Peyer's patch (tissue), 4 donors: ENCODE measurements around the gene SYPL2. TPM values are rescaled to one million over a fixed set of nuclear protein-coding genes. Genes with fewer than 3 reads are reported as not detected.

Source experiments
- DNase-seq, 3 donors: peaks; one replicate each; pipeline ENCODE4 v3.0.0-alpha.2; 2017 to 2019
- H3K27ac ChIP-seq, 4 donors: fragments of 200-600 bp; sonication (generic); one replicate each; pipeline ENCODE4 v1.5.1; 2016 to 2019
- H3K27me3 ChIP-seq, 2 donors: fragments of 200-600 bp; sonication (generic); one replicate each; pipeline ENCODE4 v1.5.1; 2019
- H3K36me3 ChIP-seq, 3 donors: fragments of 200-600 bp; sonication (generic); one replicate each; pipeline ENCODE4 v1.5.1; 2016 to 2019
- H3K4me1 ChIP-seq, 4 donors: fragments of 200-600 bp; sonication (generic); one replicate each; pipeline ENCODE4 v1.5.1; 2016 to 2019
- H3K4me3 ChIP-seq, 4 donors: fragments of 200-600 bp; sonication (generic); 1 replicate in 3 of 4; 2 replicates in 1 of 4; pipeline ENCODE4 v1.5.1; 2016 to 2019; ENCODE audit warnings: mild to moderate bottlenecking in 1 of 4
- H3K9me3 ChIP-seq, 4 donors: fragments of 200-600 bp; sonication (generic); one replicate each; pipeline ENCODE4 v1.5.1; 2016 to 2019; ENCODE audit warnings: mild to moderate bottlenecking in 1 of 4
- CTCF ChIP-seq, 6 experiments: fragments of 450-650 bp in 4 of 6; fragments of 200-600 bp in 2 of 6; sonication (generic) in 1 of 6; IDR thresholded peaks; one replicate each; pipeline ENCODE4 v1.5.1; 2017 to 2019; ENCODE audit warnings: antibody characterized with exemption in 6 of 6, mild to moderate bottlenecking in 3 of 6, moderate library complexity in 1 of 6
- POLR2A ChIP-seq, 2 donors: fragments of 450-650 bp; IDR thresholded peaks; one replicate each; pipeline ENCODE4 v1.5.1; 2017; ENCODE audit warnings: antibody characterized with exemption in 2 of 2, mild to moderate bottlenecking in 2 of 2, moderate library complexity in 2 of 2
- total RNA-seq, 4 donors: library from RNA; depleted of rRNA; stranded (reverse); fragments of >200 nt; gene quantifications; one replicate each; pipeline ENCODE4 v1.1.0, GENCODE V29; 2016

The SYPL2 gene
- total RNA-seq, 4 donors from 2014 or later: 0.67 TPM; not detected in 3

GRCh38 chr1:109484519-109484975, 18.2 kb downstream of the SYPL2 start:
- TF ChIP-seq POLR2A (IDR thresholded peaks at IDR 0.05): no peak
- TF ChIP-seq CTCF (IDR thresholded peaks at IDR 0.05): no peak
- H3K27me3 ChIP-seq: no peaks in the 10 kb centered on the region
- peak overlapping the region; percentile 67 to 92 (median 78) for H3K4me3 ChIP-seq
- no peak for DNase-seq
- H3K36me3 ChIP-seq: peaks cover 0 to 15% (median 0%) of the 10 kb centered on the region in 3 donors
- peak overlapping the region in 2 of 4 donors; percentile 94 to 96 for H3K27ac ChIP-seq
- peaks cover 0 to 16% (median 8%) of the 10 kb centered on the region in 4 donors for H3K4me1 ChIP-seq
- no peaks in the 10 kb centered on the region for H3K9me3 ChIP-seq

GRCh38 chr1:109485001-109485400, 18.7 kb downstream of the SYPL2 start:
- Histone ChIP-seq H3K4me1 (peaks cover 0 to 16% (median 8%) of the 10 kb centered on the region in 4 donors), H3K4me3 (peak overlapping the region in 2 of 4 donors; percentile 73 to 82), H3K36me3 (peaks cover 0 to 20% (median 0%) of the 10 kb centered on the region in 3 donors), H3K27me3 (no peaks in the 10 kb centered on the region), H3K27ac (no peak overlapping the region), H3K9me3 (no peaks in the 10 kb centered on the region)
- no peak for DNase-seq
- no peak for TF ChIP-seq POLR2A (IDR thresholded peaks at IDR 0.05)

- Histone ChIP-seq H3K27ac (no peak overlapping the region), H3K9me3 (no peaks in the 10 kb centered on the region), H3K27me3 (no peaks in the 10 kb centered on the region), H3K4me1 (peaks cover 0 to 16% (median 8%) of the 10 kb centered on the region in 4 donors), H3K36me3 (peaks cover 0 to 21% (median 0%) of the 10 kb centered on the region in 3 donors), H3K4me3 (no peak overlapping the region)
- TF ChIP-seq POLR2A (IDR thresholded peaks at IDR 0.05) (no peak), CTCF (IDR thresholded peaks at IDR 0.05) (no peak)
- no peak for DNase-seq
Observed at GRCh38 chr1:109487261-109487660, 20.9 kb downstream of the SYPL2 start.

- DNase-seq: no peak
- H3K36me3 ChIP-seq: peaks cover 0 to 21% (median 0%) of the 10 kb centered on the region in 3 donors
- no peaks in the 10 kb centered on the region for H3K27me3 ChIP-seq
- no peaks in the 10 kb centered on the region for H3K9me3 ChIP-seq
- no peak overlapping the region for H3K27ac ChIP-seq
- TF ChIP-seq POLR2A (IDR thresholded peaks at IDR 0.05): no peak
- no peak for TF ChIP-seq CTCF (IDR thresholded peaks at IDR 0.05)
- peaks cover 0 to 13% (median 7%) of the 10 kb centered on the region in 4 donors for H3K4me1 ChIP-seq
- no peak overlapping the region for H3K4me3 ChIP-seq
Observed at GRCh38 chr1:109488201-109488600, 21.9 kb downstream of the SYPL2 start.

- DNase-seq: no peak
- no peaks in the 10 kb centered on the region for H3K9me3 ChIP-seq
- H3K27ac ChIP-seq: no peak overlapping the region
- TF ChIP-seq CTCF (IDR thresholded peaks at IDR 0.05): no peak
- no peak for TF ChIP-seq POLR2A (IDR thresholded peaks at IDR 0.05)
- H3K27me3 ChIP-seq: no peaks in the 10 kb centered on the region
- peaks cover 0 to 16% (median 10%) of the 10 kb centered on the region in 4 donors for H3K4me1 ChIP-seq
- H3K4me3 ChIP-seq: no peak overlapping the region
- peaks cover 0 to 21% (median 0%) of the 10 kb centered on the region in 3 donors for H3K36me3 ChIP-seq
Observed at GRCh38 chr1:109488696-109489095, 22.4 kb downstream of the SYPL2 start.

DNA sequence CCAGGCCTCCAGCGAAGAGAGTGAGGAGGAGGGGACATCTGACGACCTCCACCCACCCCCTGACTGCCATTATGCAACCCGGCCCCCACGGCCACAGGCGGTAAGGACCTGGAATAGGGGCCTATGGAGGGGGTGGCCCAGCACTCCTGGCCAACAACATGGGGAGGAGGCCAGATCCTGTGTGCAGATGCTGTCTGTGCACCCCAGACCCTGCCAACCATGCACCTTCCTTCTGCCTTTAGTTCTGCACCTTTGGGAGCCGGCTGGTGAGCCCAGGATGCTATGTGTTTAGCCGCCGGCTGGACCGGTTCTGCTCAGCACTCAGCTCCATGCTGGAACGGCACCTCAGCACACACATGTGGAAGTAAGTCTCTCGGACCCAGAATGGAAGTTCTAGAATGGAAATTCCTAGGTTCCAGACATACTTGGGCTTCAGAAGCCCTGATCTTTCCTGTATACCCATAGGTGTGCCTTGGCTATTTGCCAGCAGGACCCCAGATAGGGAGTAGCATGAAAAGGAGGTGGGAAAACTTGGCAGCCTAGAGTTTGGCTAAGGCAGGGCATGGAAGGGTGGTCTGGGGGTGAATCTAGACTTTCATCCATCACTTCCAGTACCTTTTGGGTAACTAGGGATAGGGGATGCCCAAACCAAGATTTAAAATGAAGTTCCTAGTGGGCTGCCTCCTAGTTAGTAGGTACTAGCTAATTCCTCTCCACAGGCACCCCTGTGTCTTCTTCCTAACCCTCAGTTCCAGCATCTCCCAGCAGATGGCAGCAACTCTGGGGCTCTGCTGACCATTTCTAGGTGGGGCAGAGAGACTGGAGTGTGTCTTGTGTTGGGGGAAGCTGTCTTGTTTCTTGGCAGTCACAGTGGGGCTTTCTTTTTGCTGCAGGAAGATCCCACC, 23.9 kb downstream of the SYPL2 start:
- H3K27ac ChIP-seq: no peak overlapping the region
- peaks cover 0 to 21% (median 0%) of the 10 kb centered on the region in 3 donors for H3K36me3 ChIP-seq
- H3K4me1 ChIP-seq: peaks cover 2 to 16% (median 9%) of the 10 kb centered on the region in 4 donors
- DNase-seq: peak; percentile 70 to 89 (median 75)
- TF ChIP-seq POLR2A (IDR thresholded peaks at IDR 0.05): no peak
- peak; percentile 51 to 87 (median 78) for TF ChIP-seq CTCF (IDR thresholded peaks at IDR 0.05)
- H3K9me3 ChIP-seq: no peaks in the 10 kb centered on the region
- H3K4me3 ChIP-seq: no peak overlapping the region
- H3K27me3 ChIP-seq: no peaks in the 10 kb centered on the region
